Upper lobe of left lung (tissue), 6 donors: Measurements from ENCODE around the gene ANKRD10. TPM values are rescaled to one million over a fixed set of nuclear protein-coding genes. Genes with fewer than 3 reads are reported as not detected.

ENCODE experiments used
- ATAC-seq, 2 donors: fragments of 200-7000 bp; cut with Tn5 transposase; one replicate each; pipeline ENCODE4 v1.9.1; 2022; ENCODE audit warnings: mild to moderate bottlenecking in 2 of 2, moderate library complexity in 2 of 2; ENCODE audit not compliant: low FRiP score in 2 of 2
- DNase-seq, 2 donors: peaks; one replicate each; pipeline ENCODE4 v3.0.0-alpha.2; 2019 to 2020
- H3K27ac ChIP-seq, 4 donors: fragments of 200-600 bp; sonication (generic); one replicate each; pipeline ENCODE4 v1.5.1; 2016 to 2019
- H3K27me3 ChIP-seq, 4 donors: fragments of 200-600 bp; sonication (generic); one replicate each; pipeline ENCODE4 v1.5.1; 2017 to 2019
- H3K36me3 ChIP-seq, 4 donors: fragments of 200-600 bp; sonication (generic); one replicate each; pipeline ENCODE4 v1.5.1; 2016 to 2019
- H3K4me1 ChIP-seq, 4 donors: fragments of 200-600 bp; sonication (generic); one replicate each; pipeline ENCODE4 v1.5.1; 2018 to 2019
- H3K4me3 ChIP-seq, 4 donors: fragments of 200-600 bp; sonication (generic); one replicate each; pipeline ENCODE4 v1.5.1; 2017 to 2019; ENCODE audit warnings: mild to moderate bottlenecking in 2 of 4, moderate library complexity in 1 of 4
- H3K9me3 ChIP-seq, 4 donors: fragments of 200-600 bp; sonication (generic); one replicate each; pipeline ENCODE4 v1.5.1; 2018 to 2019
- CTCF ChIP-seq, 6 experiments: fragments of 450-650 bp in 4 of 6; fragments of 200-600 bp in 2 of 6; sonication (generic) in 2 of 6; IDR thresholded peaks; one replicate each; pipeline ENCODE4 v1.5.1; 2016 to 2019; ENCODE audit warnings: antibody characterized with exemption in 6 of 6
- EP300 ChIP-seq, 4 donors: sonication (generic); formaldehyde crosslinking; IDR thresholded peaks; one replicate each; pipeline ENCODE4 v1.5.1; 2017; ENCODE audit warnings: antibody characterized with exemption in 4 of 4, control low read depth in 2 of 4
- POLR2A ChIP-seq, 4 donors: fragments of 450-650 bp; IDR thresholded peaks; one replicate each; pipeline ENCODE4 v1.5.1; 2016 to 2017; ENCODE audit warnings: antibody characterized with exemption in 4 of 4, mild to moderate bottlenecking in 2 of 4
- POLR2AphosphoS5 ChIP-seq, 2 donors: sonication (generic); formaldehyde crosslinking; IDR thresholded peaks; one replicate each; pipeline ENCODE4 v1.5.1; 2017; ENCODE audit warnings: antibody characterized with exemption in 2 of 2
- WGBS, 2 donors: methylation state at CpG; one replicate each; pipeline ENCODE4 v1.1.5; 2017 to 2018; 5-methylcytosine and 5-hydroxymethylcytosine counted together
- total RNA-seq, 6 donors: library from RNA; depleted of rRNA in 4 of 6; stranded (reverse); fragments of >200 nt in 4 of 6; gene quantifications; one replicate each; pipeline versions ENCODE4 v1.1.0 to v1.2.1, GENCODE V29; 2016 to 2021
- donor health status: DM: no; HTN: no; CAD: no; lungs with moderate emphysema.
- donor health status: DM: no; HTN: yes; CAD: no; lungs with severe emphysema.

Gene ANKRD10
- total RNA-seq, 6 donors from 2014 or later: 91.4 to 190 (median 107) TPM

GRCh38 chr13:110902370-110902769 lies 12.5 kb downstream of the ANKRD10 start:
- H3K4me1 ChIP-seq: peaks cover under 1 to 7% (median 2%) of the 10 kb centered on the region in 4 donors

GRCh38 chr13:110897521-110897920 lies 17.3 kb downstream of the ANKRD10 start:
- ATAC-seq (no peak), DNase-seq (no peak)
- no peak overlapping the region for H3K4me3 ChIP-seq
- H3K27me3 ChIP-seq: no peaks in the 10 kb centered on the region
- no peak overlapping the region for H3K27ac ChIP-seq
- WGBS, 2 donors: 88% methylated on average over 6 of the region's 6 CpGs
- TF ChIP-seq CTCF (IDR thresholded peaks at IDR 0.05) (no peak), POLR2AphosphoS5 (IDR thresholded peaks at IDR 0.05) (no peak), EP300 (IDR thresholded peaks at IDR 0.05) (no peak), POLR2A (IDR thresholded peaks at IDR 0.05) (no peak)
- H3K36me3 ChIP-seq: peaks cover 3 to 42% (median 6%) of the 10 kb centered on the region in 4 donors
- H3K9me3 ChIP-seq: no peaks in the 10 kb centered on the region
- no peaks in the 10 kb centered on the region for H3K4me1 ChIP-seq

More at GRCh38 chr13:110902370-110902769, 12.5 kb downstream of the ANKRD10 start:
- H3K36me3 ChIP-seq: peaks cover 0 to 50% (median 10%) of the 10 kb centered on the region in 4 donors
- H3K9me3 ChIP-seq: no peaks in the 10 kb centered on the region
- ATAC-seq (no peak), DNase-seq (no peak)
- H3K4me3 ChIP-seq: no peak overlapping the region
- no peak overlapping the region for H3K27ac ChIP-seq
- no peaks in the 10 kb centered on the region for H3K27me3 ChIP-seq
- TF ChIP-seq POLR2AphosphoS5 (IDR thresholded peaks at IDR 0.05) (no peak), POLR2A (IDR thresholded peaks at IDR 0.05) (no peak), EP300 (IDR thresholded peaks at IDR 0.05) (no peak), CTCF (IDR thresholded peaks at IDR 0.05) (no peak)
- WGBS, 2 donors: 88% methylated on average over 2 of the region's 2 CpGs

- DNase-seq (no peak), ATAC-seq (no peak)
- no peak overlapping the region for H3K27ac ChIP-seq
- no peak overlapping the region for H3K4me3 ChIP-seq
- TF ChIP-seq EP300 (IDR thresholded peaks at IDR 0.05): no peak
- no peak for TF ChIP-seq POLR2AphosphoS5 (IDR thresholded peaks at IDR 0.05)
- 93 to 94% methylated on average over 1 of the region's 1 CpG for WGBS, 2 donors
- H3K4me1 ChIP-seq: no peaks in the 10 kb centered on the region
- no peaks in the 10 kb centered on the region for H3K27me3 ChIP-seq
- H3K36me3 ChIP-seq: peaks cover 5 to 45% (median 6%) of the 10 kb centered on the region in 4 donors
- H3K9me3 ChIP-seq: no peaks in the 10 kb centered on the region
Observed at GRCh38 chr13:110897014-110897413, 17.9 kb downstream of the ANKRD10 start.

GRCh38 chr13:110894086-110894485 lies 20.8 kb downstream of the ANKRD10 start:
- DNase-seq (no peak), ATAC-seq (no peak)
- 76 to 86% methylated on average over 2 of the region's 2 CpGs for WGBS, 2 donors
- Histone ChIP-seq H3K36me3 (peaks cover 6 to 39% (median 7%) of the 10 kb centered on the region in 4 donors), H3K4me1 (no peaks in the 10 kb centered on the region), H3K27ac (no peak overlapping the region), H3K4me3 (no peak overlapping the region), H3K9me3 (no peaks in the 10 kb centered on the region), H3K27me3 (no peaks in the 10 kb centered on the region)
- TF ChIP-seq POLR2A (IDR thresholded peaks at IDR 0.05) (no peak), CTCF (IDR thresholded peaks at IDR 0.05) (no peak), POLR2AphosphoS5 (IDR thresholded peaks at IDR 0.05) (no peak), EP300 (IDR thresholded peaks at IDR 0.05) (no peak)

- 69 to 74% methylated on average over 2 of the region's 2 CpGs for WGBS, 2 donors
- no peak overlapping the region for H3K4me3 ChIP-seq
- no peak for DNase-seq
- peaks cover 6 to 37% (median 7%) of the 10 kb centered on the region in 4 donors for H3K36me3 ChIP-seq
- no peaks in the 10 kb centered on the region for H3K9me3 ChIP-seq
- H3K4me1 ChIP-seq: no peaks in the 10 kb centered on the region
- no peaks in the 10 kb centered on the region for H3K27me3 ChIP-seq
- no peak overlapping the region for H3K27ac ChIP-seq
- TF ChIP-seq CTCF (IDR thresholded peaks at IDR 0.05) (no peak), POLR2A (IDR thresholded peaks at IDR 0.05) (no peak), POLR2AphosphoS5 (IDR thresholded peaks at IDR 0.05) (no peak), EP300 (IDR thresholded peaks at IDR 0.05) (no peak)
- ATAC-seq: no peak
Observed at GRCh38 chr13:110893571-110893970, 21.3 kb downstream of the ANKRD10 start.
